HFF-Myc (cell line): ENCODE results near the gene OSTM1.

Experiments used
- DNase-seq: peaks from one replicate; pipeline ENCODE4 v3.0.0-alpha.2; 2011; ENCODE audit warnings: low read depth; ENCODE audit errors: extremely low read depth
- H3K4me3 ChIP-seq: replicated peaks from 2 replicates; pipeline ENCODE4 v1.5.1; 2011; ENCODE audit warnings: low read depth, mild to moderate bottlenecking, control low read depth, low read length
- TF ChIP-seq, protein P1 (sequence below): IDR thresholded peaks from 2 replicates; pipeline ENCODE4 v1.5.1; 2012; ENCODE audit warnings: mild to moderate bottlenecking, low read depth, low read length, control low read depth; ENCODE audit errors: missing control alignments

OSTM1 gene

DNA sequence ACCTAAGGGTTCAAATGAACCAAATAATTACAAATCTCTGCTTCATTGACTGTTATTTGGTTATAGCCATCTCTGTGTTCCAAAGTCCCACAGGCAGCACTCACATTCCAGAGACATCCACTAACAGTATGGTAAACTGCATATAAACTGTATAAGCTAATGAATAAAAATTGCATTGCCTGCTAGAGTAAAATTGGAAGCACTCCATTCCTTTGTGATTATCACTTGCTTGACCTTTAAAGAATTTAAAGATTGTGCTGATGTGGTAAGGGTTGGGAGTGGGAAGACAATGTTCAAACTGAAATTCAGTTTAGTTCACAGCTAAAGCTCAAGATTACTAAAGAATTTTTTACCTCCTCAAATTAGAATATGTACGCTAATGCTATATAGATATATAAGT, 31.0 kb upstream of the OSTM1 start:
- TF ChIP-seq, protein P1, sequence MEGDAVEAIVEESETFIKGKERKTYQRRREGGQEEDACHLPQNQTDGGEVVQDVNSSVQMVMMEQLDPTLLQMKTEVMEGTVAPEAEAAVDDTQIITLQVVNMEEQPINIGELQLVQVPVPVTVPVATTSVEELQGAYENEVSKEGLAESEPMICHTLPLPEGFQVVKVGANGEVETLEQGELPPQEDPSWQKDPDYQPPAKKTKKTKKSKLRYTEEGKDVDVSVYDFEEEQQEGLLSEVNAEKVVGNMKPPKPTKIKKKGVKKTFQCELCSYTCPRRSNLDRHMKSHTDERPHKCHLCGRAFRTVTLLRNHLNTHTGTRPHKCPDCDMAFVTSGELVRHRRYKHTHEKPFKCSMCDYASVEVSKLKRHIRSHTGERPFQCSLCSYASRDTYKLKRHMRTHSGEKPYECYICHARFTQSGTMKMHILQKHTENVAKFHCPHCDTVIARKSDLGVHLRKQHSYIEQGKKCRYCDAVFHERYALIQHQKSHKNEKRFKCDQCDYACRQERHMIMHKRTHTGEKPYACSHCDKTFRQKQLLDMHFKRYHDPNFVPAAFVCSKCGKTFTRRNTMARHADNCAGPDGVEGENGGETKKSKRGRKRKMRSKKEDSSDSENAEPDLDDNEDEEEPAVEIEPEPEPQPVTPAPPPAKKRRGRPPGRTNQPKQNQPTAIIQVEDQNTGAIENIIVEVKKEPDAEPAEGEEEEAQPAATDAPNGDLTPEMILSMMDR, result no peak
- H3K4me3 ChIP-seq, result no peak overlapping the region
- DNase-seq, result no peak

DNA sequence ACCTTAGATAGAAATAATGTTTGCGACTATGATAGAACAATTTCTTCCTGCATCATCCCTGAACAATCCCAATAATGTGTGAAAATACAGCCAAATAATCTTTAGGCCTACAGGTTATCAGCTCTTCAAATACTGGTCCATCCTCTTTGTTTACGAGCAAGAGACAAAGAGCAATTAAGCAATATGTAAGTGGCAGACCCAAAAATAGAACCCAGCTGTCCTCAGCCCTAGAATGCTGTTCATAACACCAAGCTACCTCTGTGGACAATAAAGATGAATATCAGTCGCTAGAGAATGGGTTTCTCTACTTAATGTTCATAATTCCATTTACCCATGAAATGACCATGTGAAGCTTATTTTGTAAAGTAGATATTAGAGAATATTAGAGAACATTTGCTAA, 28.4 kb upstream of the OSTM1 start:
- DNase-seq, result no peak
- H3K4me3 ChIP-seq, result no peak overlapping the region
- TF ChIP-seq, protein P1, result no peak

DNA sequence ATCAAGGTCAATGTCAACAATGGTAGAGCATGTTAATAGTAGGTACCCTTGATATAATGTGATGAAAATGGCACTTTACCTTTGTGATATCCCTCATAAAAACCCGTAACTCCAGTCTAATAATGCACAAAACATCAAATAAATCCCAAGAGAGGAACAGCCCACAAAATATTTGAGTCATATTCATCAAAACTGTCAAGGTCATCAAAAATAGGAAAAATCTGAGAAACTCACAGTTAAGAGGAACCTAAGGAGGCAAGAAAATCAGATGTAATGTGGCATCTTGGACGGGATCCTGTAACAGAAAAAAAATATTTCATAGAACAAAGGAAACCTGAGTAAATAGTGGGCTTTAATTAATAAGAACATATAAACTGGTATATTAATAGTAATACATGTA, 25.5 kb upstream of the OSTM1 start:
- no peak overlapping the region for H3K4me3 ChIP-seq
- TF ChIP-seq, protein P1, result no peak
- DNase-seq, result no peak

DNA sequence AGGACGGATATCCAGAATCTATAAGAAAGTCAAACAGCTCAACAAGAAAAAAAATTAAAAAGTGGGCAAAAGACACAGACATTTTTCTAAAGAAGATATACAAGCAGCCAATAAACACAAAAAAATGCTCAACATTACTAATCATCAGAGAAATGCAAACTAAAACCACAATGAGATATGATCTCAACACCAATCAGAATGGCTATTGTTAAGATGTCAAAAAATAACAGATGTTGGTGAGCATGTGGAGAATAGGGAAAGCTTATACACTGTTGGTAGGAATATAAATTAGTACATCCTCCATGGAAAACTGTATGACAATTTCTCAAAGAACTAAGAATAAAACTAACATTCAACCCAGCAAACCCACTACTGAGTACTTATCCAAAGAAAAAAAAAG, 23.3 kb upstream of the OSTM1 start:
- DNase-seq, result no peak
- TF ChIP-seq, protein P1, result no peak

DNA sequence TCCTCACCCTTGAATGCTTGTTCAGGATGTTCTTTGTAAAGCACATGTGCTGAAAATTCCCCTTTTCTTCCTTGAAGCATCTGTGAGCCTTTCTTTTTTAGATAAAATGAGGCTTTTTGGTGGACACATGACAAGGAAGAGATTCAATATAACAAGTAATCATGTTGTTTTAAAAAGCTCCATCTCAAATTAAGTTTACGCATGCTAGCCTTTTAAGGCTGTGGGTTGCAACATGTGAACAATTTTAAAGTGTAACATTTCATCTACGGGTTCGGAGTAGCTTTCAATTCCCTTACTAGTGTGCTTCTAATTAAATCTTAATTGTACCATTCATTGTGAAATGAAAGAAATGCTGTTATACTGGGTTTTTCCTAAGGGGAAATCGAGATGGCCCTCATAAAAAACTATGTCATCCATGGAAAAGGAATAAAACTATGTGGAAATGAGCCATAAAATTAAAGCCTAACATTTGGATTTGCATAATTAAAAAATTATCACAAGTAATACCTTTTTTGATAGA, 19.3 kb upstream of the OSTM1 start:
- no peak overlapping the region for H3K4me3 ChIP-seq

More for the DNA sequence above, 23.3 kb upstream of the OSTM1 start:
- no peak overlapping the region for H3K4me3 ChIP-seq

DNA sequence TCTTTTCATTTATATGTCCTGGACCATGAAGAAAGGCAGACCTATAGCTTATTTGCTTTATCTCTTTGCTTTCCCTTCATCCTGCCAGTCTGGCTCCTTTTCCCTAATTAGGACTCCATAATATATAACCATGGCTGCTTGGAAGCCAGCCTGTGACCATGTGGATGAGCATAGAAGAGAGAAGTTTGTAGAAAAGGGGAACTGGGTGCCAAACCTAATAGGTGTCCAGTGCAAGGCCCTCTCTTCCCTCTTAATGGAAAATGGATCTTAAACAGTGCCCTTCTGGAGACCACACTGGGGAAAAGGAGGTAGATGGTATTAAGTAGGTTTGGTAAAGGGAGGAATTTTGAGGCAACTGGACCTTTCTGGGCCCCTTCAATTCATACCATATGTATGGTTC, 16.7 kb upstream of the OSTM1 start:
- no peak for DNase-seq
- TF ChIP-seq, protein P1, result no peak

More for the DNA sequence above, 19.3 kb upstream of the OSTM1 start:
- DNase-seq, result no peak
- TF ChIP-seq, protein P1, result no peak

DNA sequence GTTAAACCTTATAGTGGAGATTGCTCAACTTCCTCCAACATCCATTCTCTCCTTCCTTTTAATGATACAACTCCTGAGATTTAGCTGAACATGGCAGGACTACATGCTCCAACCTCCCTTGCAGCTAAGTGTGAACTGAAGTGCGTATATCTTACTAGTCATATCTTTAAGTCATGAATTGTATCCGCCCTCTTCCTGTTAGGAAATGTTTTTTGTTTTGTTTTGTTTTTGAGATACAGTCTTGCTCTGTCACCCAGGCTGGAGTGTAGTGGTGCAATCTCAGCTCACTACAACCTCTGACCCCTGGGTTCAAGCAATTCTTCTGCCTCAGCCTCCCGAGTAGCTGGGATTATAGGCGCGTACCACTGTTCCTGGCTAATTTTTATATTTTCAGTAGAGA, 8.8 kb upstream of the OSTM1 start:
- no peak overlapping the region for H3K4me3 ChIP-seq
- DNase-seq, result no peak
- TF ChIP-seq, protein P1, result no peak

More for the DNA sequence above, 16.7 kb upstream of the OSTM1 start:
- no peak overlapping the region for H3K4me3 ChIP-seq
